BE2C (cell line): Measurements from ENCODE around the gene UBTD1.
"Not testable (repeated sequence)": the region's sequence is repeated elsewhere in the genome, so short reads cannot be mapped to it uniquely, and the experiment has no call there.

Source experiments
- DNase-seq: peaks from one replicate; pipeline ENCODE4 v3.0.0-alpha.2; 2020
- H3K27me3 ChIP-seq: fragments of 250-450 bp; sonication (Bioruptor Pico); 2 replicates; pipeline ENCODE4 v1.5.1; 2020; ENCODE audit warnings: mild to moderate bottlenecking
- H3K36me3 ChIP-seq: fragments of 250-450 bp; sonication (Bioruptor Pico); 2 replicates; pipeline ENCODE4 v1.5.1; 2020; ENCODE audit warnings: mild to moderate bottlenecking
- H3K4me1 ChIP-seq: fragments of 250-450 bp; sonication (Bioruptor Pico); 2 replicates; pipeline ENCODE4 v1.5.1; 2020
- H3K4me3 ChIP-seq: 2 replicates; pipeline ENCODE4 v1.5.1; 2011; ENCODE audit warnings: low read depth, low read length
- H3K9me3 ChIP-seq: fragments of 250-450 bp; sonication (Bioruptor Pico); 2 replicates; pipeline ENCODE4 v1.5.1; 2020
- TF ChIP-seq, protein P1 (sequence below): IDR thresholded peaks from 2 replicates; pipeline ENCODE4 v1.5.1; 2012; ENCODE audit warnings: mild to moderate bottlenecking, low read depth, low read length

UBTD1 gene

DNA sequence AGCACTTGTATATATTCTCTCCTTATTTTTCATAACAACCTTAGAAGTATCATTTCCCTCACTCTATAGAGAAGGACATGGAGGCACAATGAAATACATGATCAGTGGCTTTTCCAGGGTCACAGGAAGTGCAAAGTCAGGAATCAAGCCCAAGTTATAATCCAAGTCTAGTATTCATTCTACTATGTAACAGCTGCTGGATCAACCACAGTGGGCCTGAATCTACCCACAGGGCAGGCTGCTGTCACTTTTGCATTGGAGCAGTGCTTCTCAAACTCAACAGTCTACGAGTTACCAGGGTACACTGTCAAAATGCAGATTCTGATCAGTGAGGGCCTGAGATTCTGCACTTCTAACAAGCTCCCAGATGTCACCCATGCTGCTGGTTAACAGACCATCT, 34.5 kb upstream of the UBTD1 start:
- DNase-seq, result no peak

DNA sequence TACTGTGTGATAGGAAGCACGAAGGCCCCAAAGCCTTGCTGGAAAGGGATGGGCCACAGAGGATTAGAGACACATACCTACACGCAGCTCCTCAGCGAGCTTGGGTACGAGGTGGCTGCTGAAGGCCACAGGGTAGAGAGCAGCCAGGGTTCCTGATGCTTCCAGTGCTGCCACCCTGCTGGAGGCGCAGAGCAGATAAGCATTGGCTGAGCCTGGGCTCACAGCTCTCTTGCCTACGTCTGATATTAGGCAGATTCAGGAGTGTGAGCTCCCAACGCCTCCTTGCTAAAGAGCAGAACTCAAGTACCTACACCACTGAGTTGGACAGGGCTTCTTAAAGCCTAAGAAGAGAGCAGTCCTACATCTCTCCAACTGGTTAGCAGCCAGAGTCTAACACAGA, 32.7 kb upstream of the UBTD1 start:
- Histone ChIP-seq H3K9me3 (no peaks in the 10 kb centered on the region), H3K36me3 (peaks cover 61% of the 10 kb centered on the region), H3K4me3 (no peak overlapping the region), H3K4me1 (no peaks in the 10 kb centered on the region), H3K27me3 (no peaks in the 10 kb centered on the region; the same call in 1 of the 2 replicates)
- TF ChIP-seq, protein P1, sequence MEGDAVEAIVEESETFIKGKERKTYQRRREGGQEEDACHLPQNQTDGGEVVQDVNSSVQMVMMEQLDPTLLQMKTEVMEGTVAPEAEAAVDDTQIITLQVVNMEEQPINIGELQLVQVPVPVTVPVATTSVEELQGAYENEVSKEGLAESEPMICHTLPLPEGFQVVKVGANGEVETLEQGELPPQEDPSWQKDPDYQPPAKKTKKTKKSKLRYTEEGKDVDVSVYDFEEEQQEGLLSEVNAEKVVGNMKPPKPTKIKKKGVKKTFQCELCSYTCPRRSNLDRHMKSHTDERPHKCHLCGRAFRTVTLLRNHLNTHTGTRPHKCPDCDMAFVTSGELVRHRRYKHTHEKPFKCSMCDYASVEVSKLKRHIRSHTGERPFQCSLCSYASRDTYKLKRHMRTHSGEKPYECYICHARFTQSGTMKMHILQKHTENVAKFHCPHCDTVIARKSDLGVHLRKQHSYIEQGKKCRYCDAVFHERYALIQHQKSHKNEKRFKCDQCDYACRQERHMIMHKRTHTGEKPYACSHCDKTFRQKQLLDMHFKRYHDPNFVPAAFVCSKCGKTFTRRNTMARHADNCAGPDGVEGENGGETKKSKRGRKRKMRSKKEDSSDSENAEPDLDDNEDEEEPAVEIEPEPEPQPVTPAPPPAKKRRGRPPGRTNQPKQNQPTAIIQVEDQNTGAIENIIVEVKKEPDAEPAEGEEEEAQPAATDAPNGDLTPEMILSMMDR, result no peak
- DNase-seq, result no peak

More for the DNA sequence above, 34.5 kb upstream of the UBTD1 start:
- no peaks in the 10 kb centered on the region; the same call in 1 of the 2 replicates for H3K27me3 ChIP-seq
- peaks cover 63% of the 10 kb centered on the region for H3K36me3 ChIP-seq
- TF ChIP-seq, protein P1, result no peak
- H3K4me3 ChIP-seq, result no peak overlapping the region
- no peaks in the 10 kb centered on the region for H3K4me1 ChIP-seq
- H3K9me3 ChIP-seq, result no peaks in the 10 kb centered on the region

DNA sequence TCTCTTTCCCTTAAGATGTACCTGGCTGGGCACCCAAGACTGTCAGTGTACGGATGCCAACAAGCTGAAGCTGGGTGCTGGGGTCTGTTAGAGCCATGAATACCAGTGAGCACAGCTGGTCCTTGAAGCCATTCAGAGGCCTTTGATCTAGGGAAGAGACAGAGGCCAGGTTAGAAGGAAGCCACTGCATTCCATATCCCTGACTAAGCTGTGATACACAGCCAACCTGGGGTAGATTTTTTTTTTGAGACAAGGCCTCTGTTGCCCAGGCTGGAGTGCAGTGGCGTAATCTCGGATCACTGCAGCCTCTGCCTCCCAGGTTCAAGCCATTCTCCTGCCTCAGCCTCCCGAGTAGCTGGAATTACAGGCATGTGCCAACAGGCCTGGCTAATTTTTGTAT, 32.0 kb upstream of the UBTD1 start:
- TF ChIP-seq, protein P1, result no peak
- no peak overlapping the region for H3K4me3 ChIP-seq
- peaks cover 54% of the 10 kb centered on the region for H3K36me3 ChIP-seq
- DNase-seq, result no peak
- H3K4me1 ChIP-seq, result no peaks in the 10 kb centered on the region
- no peaks in the 10 kb centered on the region for H3K9me3 ChIP-seq
- H3K27me3 ChIP-seq, result no peaks in the 10 kb centered on the region

DNA sequence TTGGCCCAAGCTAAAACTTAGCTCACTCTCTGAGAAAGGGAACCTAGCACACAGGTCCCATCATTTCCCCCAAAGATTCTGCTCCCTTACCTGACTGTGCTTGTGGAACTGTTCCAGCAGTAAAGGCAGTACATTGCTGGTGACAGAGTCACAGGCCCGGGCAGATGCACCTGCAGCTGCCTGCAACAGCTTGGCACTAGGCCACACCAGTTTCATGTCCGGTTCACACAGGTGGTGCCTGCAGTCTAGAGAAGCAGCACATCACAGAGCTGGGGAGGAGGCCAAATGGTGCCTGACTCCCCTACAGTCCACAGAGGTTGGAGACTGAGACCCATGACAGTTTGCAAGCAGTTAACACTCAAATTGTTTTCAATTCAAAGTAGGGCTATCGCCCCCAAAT, 30.6 kb upstream of the UBTD1 start:
- H3K27me3 ChIP-seq, result no peaks in the 10 kb centered on the region
- H3K4me3 ChIP-seq, result no peak overlapping the region
- DNase-seq, result no peak
- peaks cover 44% of the 10 kb centered on the region for H3K36me3 ChIP-seq
- H3K4me1 ChIP-seq, result no peaks in the 10 kb centered on the region
- TF ChIP-seq, protein P1, result no peak
- no peaks in the 10 kb centered on the region for H3K9me3 ChIP-seq

DNA sequence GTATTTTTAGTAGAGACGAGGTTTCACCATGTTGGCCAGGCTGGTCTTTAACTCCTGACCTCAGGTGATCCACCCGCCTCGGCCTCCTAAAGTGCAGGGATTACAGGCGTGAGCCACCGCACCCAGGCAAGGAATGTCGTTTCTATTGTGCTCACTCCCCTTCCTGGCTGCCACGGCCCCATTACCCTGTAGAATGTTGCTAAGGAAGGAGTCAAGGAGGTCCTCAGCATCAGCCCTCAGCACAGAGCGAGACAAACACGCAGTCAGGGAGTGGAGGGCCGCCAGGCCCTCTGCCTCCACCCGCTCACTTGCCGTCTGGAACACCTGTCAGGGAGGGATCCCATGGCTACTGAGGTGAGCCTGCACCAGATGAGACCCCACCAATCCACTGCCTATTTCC, 29.9 kb upstream of the UBTD1 start:
- peaks cover 43% of the 10 kb centered on the region for H3K36me3 ChIP-seq
- H3K9me3 ChIP-seq, H3K27me3 ChIP-seq, DNase-seq, H3K4me3 ChIP-seq, H3K4me1 ChIP-seq: not testable (repeated sequence)

DNA sequence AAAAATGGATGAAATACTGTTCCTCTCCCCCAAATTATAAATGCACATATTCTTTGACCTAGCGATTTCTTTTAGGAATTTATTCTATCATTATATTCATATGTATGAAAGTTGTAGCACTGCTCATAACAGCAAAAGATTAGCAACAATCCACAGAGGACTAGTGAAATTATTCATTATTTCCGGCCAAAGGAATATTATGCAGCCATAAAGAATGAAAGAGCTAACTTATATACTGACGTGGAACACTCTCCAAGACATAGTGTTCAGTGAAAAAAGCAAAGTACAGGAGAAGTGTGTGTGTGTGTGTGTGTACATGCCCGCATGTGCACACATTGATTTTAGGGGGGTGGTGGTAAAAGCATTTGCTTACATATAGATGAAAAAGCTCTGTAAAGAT, 23.8 kb upstream of the UBTD1 start:
- Histone ChIP-seq H3K9me3 (no peaks in the 10 kb centered on the region), H3K4me1 (no peaks in the 10 kb centered on the region), H3K27me3 (no peaks in the 10 kb centered on the region), H3K4me3 (no peak overlapping the region), H3K36me3 (peaks cover 70% of the 10 kb centered on the region)
- TF ChIP-seq, protein P1, result no peak
- DNase-seq, result no peak

DNA sequence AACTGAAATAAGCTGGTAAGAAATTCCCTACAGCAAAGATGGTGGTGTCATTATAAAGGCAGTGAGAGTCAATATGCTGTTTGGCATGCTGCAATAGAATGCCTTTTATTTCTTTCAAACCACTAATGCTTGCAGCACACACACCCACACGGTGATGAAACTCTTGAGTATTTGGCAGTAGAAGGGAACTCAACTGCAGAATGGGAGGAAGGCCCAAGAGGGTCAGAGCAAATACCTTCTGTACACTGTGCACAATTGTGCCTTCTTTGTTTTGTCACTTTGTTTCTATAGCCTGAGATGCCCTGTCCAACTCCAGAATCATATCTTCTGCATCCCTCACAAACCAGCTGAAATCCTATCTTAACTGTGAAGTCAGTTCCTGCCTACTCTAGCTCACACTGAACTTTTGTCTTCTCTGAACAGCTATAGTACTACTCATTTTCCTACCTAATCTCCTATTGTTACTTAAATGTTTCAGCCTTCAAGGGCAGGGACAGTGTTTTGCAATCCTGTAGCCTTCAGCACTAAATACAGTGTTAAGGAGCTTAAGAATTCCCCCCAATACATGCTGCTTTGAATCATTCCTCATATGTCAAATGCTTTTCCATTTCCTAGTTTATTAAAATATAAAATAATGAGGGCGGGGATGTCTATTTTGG, 22.7 kb upstream of the UBTD1 start:
- Histone ChIP-seq H3K4me1 (no peaks in the 10 kb centered on the region), H3K27me3 (no peaks in the 10 kb centered on the region), H3K4me3 (no peak overlapping the region), H3K36me3 (peaks cover 72% of the 10 kb centered on the region), H3K9me3 (no peaks in the 10 kb centered on the region)
- no peak for DNase-seq
- TF ChIP-seq, protein P1, result no peak

DNA sequence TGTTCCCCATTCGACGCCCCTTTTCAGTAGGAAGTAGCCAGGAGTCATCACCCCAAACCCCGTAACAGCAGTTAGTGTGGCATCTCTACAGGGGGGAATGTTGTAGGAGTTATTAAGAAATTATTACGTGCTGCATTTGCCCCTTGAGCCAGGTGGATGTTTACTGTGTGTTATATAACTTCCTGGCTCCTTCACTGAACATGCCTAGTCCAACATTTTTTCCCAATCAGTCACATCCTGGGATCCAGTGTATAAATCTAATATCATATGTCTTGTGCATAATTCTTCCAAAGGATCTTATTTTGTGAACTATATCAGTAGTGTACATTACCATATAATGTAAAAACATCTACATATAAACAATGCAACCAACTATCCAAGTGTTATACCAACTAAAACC, 19.3 kb upstream of the UBTD1 start:
- H3K27me3 ChIP-seq, H3K4me1 ChIP-seq, H3K9me3 ChIP-seq, DNase-seq, H3K4me3 ChIP-seq: not testable (repeated sequence)
- H3K36me3 ChIP-seq, result peaks cover 73% of the 10 kb centered on the region
